HFFc6 (cell line): Measurements from ENCODE around the gene LRRC34. TPM values are rescaled to one million over a fixed set of nuclear protein-coding genes. Genes with fewer than 3 reads are reported as not detected.
A peak's percentile ranks its signal among the peaks of the same experiment; 100 is the strongest.

Source experiments
- DNase-seq: peaks from one replicate; pipeline ENCODE4 v3.0.0-alpha.2; 2018
- H3K27ac Mint-ChIP-seq: 2 replicates; pipeline ENCODE4 v1.8.0; 2020; ENCODE audit warnings: mild to moderate bottlenecking, mixed read lengths
- H3K27me3 Mint-ChIP-seq: 2 replicates; pipeline ENCODE4 v1.8.0; 2021; ENCODE audit warnings: mild to moderate bottlenecking, moderate library complexity, mixed read lengths; ENCODE audit not compliant: insufficient read depth
- H3K36me3 Mint-ChIP-seq: 2 replicates; pipeline ENCODE4 v1.8.0; 2021; ENCODE audit warnings: low read depth, mixed read lengths
- H3K4me1 Mint-ChIP-seq: 2 replicates; pipeline ENCODE4 v1.8.0; 2020; ENCODE audit warnings: low read depth, mixed read lengths
- H3K4me3 Mint-ChIP-seq: 2 replicates; pipeline ENCODE4 v1.8.0; 2020; ENCODE audit warnings: mild to moderate bottlenecking, moderate library complexity, mixed read lengths
- H3K9me3 Mint-ChIP-seq: 2 replicates; pipeline ENCODE4 v1.8.0; 2020; ENCODE audit warnings: mild to moderate bottlenecking, mixed read lengths
- CTCF ChIP-seq: fragments of 200-600 bp; sonication (generic); IDR thresholded peaks from 2 replicates; pipeline ENCODE4 v1.5.0; 2021; ENCODE audit warnings: antibody characterized with exemption, mild to moderate bottlenecking
- total RNA-seq, 6 experiments: library from RNA; stranded (reverse); fragmentation: NEBNext Ultra II Directional; extraction: Animal tissue kit (Norgen Biotek cat#: 25700); gene quantifications; 2 replicates in 1 of 6; 3 replicates in 5 of 6; pipeline ENCODE4 v1.2.3, GENCODE V29; 2021

Gene LRRC34
- total RNA-seq, 6 experiments from 2014 or later, result 0.59 to 1.5 (median 0.94) TPM

GRCh38 chr3:169848741-169849140 lies 36.0 kb upstream of the LRRC34 start:
- no peak for TF ChIP-seq CTCF
- no peak overlapping the region for H3K4me3 Mint-ChIP-seq
- peaks cover 22% of the 10 kb centered on the region for H3K4me1 Mint-ChIP-seq
- no peak for DNase-seq
- H3K27me3 Mint-ChIP-seq, result peaks cover 5% of the 10 kb centered on the region; the same call in 1 of the 2 replicates
- H3K36me3 Mint-ChIP-seq, result no peaks in the 10 kb centered on the region
- no peak overlapping the region for H3K27ac Mint-ChIP-seq
- no peaks in the 10 kb centered on the region for H3K9me3 Mint-ChIP-seq

- Mint-ChIP-seq H3K4me3 (no peak overlapping the region), H3K27ac (no peak overlapping the region), H3K9me3 (no peaks in the 10 kb centered on the region), H3K4me1 (peaks cover 22% of the 10 kb centered on the region), H3K27me3 (peaks cover 2% of the 10 kb centered on the region; the same call in 1 of the 2 replicates), H3K36me3 (no peaks in the 10 kb centered on the region)
- no peak for DNase-seq
- TF ChIP-seq CTCF, result no peak
Measured at GRCh38 chr3:169847896-169848295, 35.2 kb upstream of the LRRC34 start.

GRCh38 chr3:169846458-169847193 lies 33.9 kb upstream of the LRRC34 start:
- Mint-ChIP-seq H3K4me1 (peaks cover 22% of the 10 kb centered on the region), H3K9me3 (no peaks in the 10 kb centered on the region), H3K27me3 (peaks cover 2% of the 10 kb centered on the region; the same call in 1 of the 2 replicates), H3K4me3 (peak overlapping the region; percentile 15), H3K36me3 (no peaks in the 10 kb centered on the region), H3K27ac (peak overlapping the region; percentile 17)
- peak; percentile 82 for DNase-seq
- TF ChIP-seq CTCF, result no peak

- Mint-ChIP-seq H3K27me3 (peaks cover 2% of the 10 kb centered on the region; the same call in 1 of the 2 replicates), H3K4me3 (no peak overlapping the region), H3K4me1 (peaks cover 12% of the 10 kb centered on the region), H3K9me3 (no peaks in the 10 kb centered on the region), H3K36me3 (no peaks in the 10 kb centered on the region), H3K27ac (no peak overlapping the region)
- no peak for DNase-seq
- no peak for TF ChIP-seq CTCF
Measured at GRCh38 chr3:169842960-169843359, 30.3 kb upstream of the LRRC34 start.

GRCh38 chr3:169841171-169841570 lies 28.5 kb upstream of the LRRC34 start:
- TF ChIP-seq CTCF, result no peak
- Mint-ChIP-seq H3K27ac (no peak overlapping the region), H3K36me3 (no peaks in the 10 kb centered on the region), H3K4me1 (peaks cover 14% of the 10 kb centered on the region), H3K27me3 (peaks cover 2% of the 10 kb centered on the region; the same call in 1 of the 2 replicates), H3K9me3 (no peaks in the 10 kb centered on the region), H3K4me3 (no peak overlapping the region)
- DNase-seq, result no peak
